DLD1 (cell line): ENCODE measurements around the gene AP3M1.

ENCODE experiments used
- in situ Hi-C: cut with HindIII; loops from 2 replicates; pipeline ENCODE4 v1.10.0; 2017; ENCODE audit warnings: low sequenced_read_pairs

AP3M1 gene

DNA sequence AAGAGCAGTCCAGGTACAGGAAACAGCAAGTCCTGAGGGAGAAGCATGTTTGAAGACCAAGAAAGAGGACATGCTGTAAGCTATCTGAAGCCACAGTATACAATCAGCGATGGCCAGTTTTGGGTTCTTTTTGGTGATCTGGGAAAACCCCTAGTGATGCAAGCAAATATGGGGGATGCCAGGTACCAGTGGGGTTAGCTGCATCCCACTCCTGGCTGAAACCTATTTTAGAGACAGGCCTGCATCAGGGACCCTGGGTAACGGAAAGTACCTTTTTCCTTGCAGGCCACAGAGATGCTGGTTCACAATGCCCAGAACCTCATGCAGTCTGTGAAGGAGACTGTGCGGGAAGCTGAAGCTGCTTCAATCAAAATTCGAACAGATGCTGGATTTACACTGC, 32.9 kb downstream of the AP3M1 start:
- in situ Hi-C loops: loop anchor here (25.0 kb wide), 1 partner anchor 230 kb away; no protein-coding TSS in a partner anchor

DNA sequence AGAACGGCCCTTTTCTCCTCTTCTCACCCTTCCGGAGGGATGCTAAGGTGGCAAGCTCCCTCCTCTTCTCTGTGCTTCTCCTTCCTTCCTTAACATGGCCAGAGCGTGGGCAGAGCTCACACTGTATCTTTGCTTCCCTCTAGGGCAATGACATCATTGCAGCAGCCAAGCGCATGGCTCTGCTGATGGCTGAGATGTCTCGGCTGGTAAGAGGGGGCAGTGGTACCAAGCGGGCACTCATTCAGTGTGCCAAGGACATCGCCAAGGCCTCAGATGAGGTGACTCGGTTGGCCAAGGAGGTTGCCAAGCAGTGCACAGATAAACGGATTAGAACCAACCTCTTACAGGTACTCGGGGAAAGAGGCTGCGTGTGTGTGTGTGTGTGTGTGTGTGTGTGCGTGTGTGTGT, 36.6 kb downstream of the AP3M1 start:
- in situ Hi-C loops: loop anchor here (25.0 kb wide), 1 partner anchor 227 kb away; no protein-coding TSS in a partner anchor

DNA sequence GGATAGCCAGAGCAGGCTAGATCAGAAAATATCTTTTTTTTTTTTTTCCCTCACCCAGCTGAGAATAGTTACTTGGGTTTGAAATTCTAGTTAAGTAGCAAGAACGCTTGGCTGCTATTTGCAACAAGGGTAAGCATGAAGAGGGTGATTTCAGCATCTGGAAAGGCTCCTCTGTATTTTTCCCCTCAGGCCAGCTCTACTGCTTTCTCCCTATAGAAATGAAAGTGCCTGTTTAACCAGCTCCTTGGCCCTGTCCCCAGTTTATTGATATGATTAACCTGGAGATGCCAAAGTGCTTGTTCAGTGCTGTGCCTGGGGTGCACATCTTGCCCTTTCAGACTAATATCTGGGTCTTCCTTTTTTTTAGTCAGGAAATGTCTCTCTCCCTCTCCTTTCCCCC, 37.1 kb downstream of the AP3M1 start:
- in situ Hi-C loops: loop anchor here (25.0 kb wide), 1 partner anchor 226 kb away; no protein-coding TSS in a partner anchor

DNA sequence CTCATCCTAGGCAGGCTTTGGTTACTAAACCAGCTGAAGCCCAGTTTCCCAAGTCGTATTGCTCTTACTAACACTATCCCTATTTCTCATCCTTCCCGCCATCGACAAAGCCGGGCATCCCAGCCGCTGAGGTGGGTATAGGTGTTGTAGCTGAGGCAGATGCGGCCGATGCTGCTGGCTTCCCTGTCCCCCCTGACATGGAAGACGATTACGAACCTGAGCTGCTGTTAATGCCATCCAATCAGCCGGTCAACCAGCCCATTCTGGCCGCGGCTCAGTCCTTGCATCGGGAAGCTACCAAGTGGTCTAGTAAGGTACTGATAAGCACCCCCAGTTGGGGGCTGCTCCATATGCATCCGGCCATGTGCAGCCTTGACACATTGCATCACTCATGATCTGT, 38.8 kb downstream of the AP3M1 start:
- in situ Hi-C loops: loop anchor here (25.0 kb wide), 1 partner anchor 224 kb away; no protein-coding TSS in a partner anchor

DNA sequence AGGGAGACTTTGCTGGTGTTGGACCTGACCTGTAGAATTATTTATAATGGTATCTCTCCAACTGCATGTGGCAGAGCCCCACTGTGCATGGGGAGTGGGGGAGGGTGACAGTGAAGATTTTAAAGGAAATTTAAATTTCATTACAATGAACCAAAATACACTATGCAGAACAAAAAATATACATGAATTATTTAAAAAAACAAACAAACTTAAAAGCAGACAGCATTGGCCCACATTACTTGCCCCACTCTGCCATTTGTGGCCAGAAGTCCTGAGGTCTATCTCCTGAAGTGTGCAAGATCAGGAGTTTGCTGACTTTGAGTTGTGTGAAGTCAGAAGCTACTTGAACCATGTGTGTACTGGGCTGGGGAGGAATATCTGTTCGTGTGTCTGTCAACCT, 40.5 kb downstream of the AP3M1 start:
- in situ Hi-C loops: loop anchor here (25.0 kb wide), 1 partner anchor 223 kb away; no protein-coding TSS in a partner anchor

DNA sequence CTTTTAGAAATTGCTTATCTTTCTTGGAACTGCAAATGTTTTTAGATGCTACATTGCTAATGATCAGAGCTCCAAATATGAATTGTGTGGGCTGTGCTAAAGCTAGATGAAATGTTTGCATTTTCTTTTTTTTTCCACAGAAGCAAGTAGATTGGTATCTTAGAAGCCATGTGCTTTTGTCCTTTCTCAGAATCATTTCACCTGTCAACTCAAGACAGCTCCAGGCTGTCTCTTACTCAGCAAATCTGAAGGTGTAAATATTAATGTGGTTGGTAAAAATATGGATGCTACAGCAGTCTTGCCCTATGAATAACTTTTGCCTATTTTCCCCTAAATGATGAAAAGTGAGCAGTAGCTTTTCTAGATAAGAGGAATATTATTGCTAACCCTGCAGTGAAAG, 41.2 kb downstream of the AP3M1 start:
- in situ Hi-C loops: loop anchor here (10.0 to 25.0 kb wide), 2 partner anchors 95 to 222 kb away; no protein-coding TSS in a partner anchor

DNA sequence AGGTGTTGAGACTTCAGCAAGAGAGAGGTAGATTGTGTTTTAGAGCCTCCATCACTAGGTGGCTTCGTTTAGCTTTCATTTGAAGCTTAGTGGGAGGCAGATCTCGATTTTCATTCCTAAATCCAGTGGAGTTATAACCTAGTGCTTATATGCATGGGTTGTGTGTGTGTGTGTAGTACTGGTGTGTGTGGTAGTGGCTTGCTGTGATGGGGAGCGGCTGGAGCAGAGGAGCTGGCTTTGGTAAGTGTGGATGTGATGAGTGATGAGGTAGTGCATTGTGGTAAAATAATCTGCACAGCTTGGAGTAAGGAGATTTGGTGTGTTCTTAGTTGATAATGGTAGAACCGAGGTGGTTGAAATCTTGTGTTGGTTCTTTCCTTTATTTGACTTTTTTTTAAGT, 43.2 kb downstream of the AP3M1 start:
- in situ Hi-C loops: loop anchor here (10.0 to 25.0 kb wide), 2 partner anchors 93 to 220 kb away; no protein-coding TSS in a partner anchor

DNA sequence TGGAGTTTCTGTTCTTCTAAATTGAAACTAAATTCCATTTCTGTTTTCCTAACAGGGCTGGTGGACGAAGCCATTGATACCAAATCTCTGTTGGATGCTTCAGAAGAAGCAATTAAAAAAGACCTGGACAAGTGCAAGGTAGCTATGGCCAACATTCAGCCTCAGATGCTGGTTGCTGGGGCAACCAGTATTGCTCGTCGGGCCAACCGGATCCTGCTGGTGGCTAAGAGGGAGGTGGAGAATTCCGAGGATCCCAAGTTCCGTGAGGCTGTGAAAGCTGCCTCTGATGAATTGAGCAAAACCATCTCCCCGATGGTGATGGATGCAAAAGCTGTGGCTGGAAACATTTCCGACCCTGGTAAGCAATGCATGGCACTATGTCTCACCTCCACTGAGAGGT, 45.6 kb downstream of the AP3M1 start:
- in situ Hi-C loops: loop anchor here (10.0 to 25.0 kb wide), 2 partner anchors 90 to 218 kb away; no protein-coding TSS in a partner anchor

DNA sequence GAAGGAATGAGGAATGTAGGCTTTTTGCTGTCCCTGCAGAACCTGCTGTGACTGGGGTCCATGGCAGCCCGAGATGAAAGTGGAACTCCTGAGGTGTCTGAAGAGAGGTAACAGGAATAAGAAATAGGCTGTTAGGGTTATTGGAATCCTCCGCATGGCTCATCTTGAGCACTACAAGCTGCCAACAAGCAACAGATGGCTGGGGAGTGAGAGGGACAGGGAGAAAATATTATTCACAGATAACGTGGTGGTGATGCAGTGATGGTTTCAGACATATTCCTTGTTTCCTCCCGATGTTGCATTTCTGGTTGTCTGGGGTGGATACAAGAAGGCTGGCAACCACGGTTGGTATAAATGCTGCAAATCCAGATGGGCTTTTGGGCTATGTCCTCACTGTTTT, 46.1 kb downstream of the AP3M1 start:
- in situ Hi-C loops: loop anchor here (10.0 to 25.0 kb wide), 2 partner anchors 90 to 217 kb away; no protein-coding TSS in a partner anchor

DNA sequence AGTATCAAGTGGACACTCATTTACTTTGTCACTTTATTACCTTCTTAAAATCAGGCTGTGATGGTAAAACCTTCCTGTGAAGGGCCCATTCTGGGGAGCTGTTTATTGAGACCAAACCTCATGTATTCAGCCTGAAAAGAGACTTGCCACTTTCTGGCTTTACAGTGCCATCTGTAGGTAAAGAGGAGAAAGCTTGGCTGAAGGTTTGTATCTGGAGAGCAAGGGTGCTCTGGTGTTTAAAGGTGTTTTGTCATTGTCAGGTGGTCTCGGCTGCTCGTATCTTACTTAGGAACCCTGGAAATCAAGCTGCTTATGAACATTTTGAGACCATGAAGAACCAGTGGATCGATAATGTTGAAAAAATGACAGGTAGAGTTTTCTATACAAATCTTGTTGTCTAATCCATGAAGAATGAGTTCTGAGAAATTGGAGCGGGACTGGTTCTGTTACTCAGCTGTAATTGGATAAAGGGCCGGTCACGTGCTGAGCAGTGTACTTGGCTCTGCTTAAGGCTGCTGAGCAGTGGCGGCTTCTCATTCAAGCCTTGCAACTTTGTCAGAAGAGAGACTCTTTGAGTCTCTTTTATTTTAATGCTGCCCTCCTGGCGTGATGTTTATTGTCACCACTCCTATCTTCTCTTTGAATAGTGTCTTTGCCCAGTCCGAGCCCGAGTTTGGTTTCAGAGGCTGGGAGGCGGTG, 46.9 kb downstream of the AP3M1 start:
- in situ Hi-C loops: loop anchor here (10.0 to 25.0 kb wide), 2 partner anchors 89 to 216 kb away; no protein-coding TSS in a partner anchor

DNA sequence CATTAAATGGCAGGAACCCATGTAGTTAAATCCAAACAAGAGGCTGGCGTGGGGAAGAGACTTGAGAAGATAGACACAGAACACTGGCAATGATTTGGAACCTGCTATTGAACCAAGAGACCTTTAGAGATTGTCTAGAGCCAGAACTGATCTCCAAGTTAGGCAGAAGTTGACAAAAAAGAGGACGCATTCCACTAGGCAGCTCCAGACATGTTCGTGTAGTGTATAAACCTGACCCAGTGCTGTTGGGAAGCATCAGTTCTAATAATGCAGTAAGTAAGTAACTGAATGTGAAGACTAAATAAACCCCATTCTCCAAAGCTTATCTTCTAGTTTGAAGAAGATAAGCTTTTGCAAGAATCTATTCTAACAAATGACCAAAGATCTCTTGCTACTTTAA, 50.8 kb downstream of the AP3M1 start:
- in situ Hi-C loops: loop anchor here (10.0 to 25.0 kb wide), 2 partner anchors 85 to 213 kb away; no protein-coding TSS in a partner anchor

DNA sequence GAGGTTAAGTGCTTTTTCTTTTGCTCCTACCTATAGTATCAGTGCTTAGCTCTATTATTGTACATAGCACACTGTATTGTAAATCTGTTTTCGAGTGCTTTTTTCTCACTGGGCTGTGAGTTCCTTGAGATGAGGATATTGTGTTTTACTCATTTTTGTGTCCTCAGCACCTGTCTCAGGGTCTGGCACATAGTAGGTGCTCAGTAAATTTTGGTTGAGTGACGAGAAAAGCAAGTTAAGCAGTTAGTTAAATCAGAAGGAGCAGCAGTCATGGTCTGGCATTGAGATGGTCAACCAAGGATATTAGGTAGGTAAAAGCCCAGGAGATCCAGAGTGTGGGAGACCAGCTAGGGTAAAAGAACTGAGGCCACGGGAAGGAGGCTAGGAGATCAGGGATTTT, 51.2 kb downstream of the AP3M1 start:
- in situ Hi-C loops: no loop called here

DNA sequence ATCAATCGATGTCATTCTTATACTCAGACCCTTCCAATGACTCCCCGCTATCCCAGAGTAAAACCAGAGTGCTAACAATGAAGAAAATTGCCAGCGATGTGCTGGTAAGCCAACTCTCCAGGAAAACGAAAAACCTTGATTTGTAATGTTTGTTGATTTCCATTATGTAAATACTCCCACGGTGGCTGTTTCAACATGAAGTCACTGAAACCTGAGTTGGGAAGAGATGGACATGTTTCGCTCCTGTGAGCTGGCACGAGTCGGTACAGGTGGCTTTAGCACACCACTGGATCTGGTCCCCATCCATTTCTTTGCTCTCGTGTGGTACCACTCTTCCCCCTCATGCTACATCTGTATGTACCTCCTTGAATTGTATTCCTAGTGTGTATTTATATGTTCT, 52.9 kb downstream of the AP3M1 start:
- in situ Hi-C loops: no loop called here

DNA sequence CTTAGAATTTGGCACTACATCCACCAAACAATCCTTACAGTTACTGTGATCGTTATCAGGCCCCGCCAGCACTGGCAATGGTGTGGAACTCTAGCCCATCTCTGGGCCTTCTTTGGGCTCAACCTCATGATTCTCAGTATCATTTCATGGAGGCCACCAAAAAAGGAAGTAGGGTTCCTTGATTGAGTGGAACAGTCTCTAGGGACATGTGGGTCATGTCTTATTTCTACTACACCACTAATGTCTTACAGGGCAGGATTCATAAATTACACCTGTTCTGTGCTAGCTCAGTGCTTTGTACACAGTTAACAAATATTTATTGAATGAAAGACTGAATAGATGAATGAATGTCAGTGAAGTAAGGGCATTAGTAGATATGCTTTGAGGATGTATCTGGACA, 53.9 kb downstream of the AP3M1 start:
- in situ Hi-C loops: no loop called here

DNA sequence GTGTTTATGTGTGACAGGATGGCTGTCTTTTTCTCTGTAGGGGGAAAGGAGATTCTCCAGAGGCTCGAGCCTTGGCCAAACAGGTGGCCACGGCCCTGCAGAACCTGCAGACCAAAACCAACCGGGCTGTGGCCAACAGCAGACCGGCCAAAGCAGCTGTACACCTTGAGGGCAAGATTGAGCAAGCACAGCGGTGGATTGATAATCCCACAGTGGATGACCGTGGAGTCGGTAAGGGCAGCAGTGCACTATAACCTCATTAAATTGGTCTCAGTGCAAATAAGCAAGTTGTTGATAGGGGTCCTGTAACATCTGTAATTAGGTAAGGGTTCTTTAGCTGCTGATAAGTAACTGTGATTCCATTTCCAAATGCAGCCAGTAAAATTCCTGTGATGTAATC, 56.4 kb downstream of the AP3M1 start:
- in situ Hi-C loops: no loop called here

DNA sequence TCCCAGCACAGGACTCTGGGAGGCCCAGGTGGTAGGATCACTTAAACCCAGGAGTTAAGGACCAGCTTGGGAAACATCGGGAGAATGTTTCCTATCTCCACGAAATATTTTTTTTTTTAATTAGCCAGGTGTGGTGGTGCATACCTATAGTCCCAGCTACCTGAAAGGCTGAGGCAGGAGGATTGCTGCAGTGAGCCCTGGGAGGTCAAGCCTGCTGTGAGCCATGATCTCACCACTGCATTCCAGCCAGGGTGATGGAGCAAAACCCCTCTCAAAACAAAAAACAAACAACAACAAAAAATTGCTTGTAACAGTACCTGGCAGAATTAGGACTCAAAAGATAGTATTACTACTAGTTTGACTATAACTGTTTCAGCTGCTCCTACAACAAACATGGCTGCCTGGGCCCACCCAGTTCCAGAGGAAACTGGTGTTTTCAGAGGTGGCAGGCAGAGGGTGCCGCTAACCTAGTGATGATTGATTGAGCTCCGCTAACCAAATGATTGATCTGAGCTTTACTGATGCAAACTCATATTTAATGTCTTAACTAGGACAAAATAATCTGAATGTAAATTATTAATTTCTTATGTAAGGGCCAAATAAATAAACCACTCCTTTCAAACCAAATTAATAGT, 57.0 kb downstream of the AP3M1 start:
- in situ Hi-C loops: no loop called here

DNA sequence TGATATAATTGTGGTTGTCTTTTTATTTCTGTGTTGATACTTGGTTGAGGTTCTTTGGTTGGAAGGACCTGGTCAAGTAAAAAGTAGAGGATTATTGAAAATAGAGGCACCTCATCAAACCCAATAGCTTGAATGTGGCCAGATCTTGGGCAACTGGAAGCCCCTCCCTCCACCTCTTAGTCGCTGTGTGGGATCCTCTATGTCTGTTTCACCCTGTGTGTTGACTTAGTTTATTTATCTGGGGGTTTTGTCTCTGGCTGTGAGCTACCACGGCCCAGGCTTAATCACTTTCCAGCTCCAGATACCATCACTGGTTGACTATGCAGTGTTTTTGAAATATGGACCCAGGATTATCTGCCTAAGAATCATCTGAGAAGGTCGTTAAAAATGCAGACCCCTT, 58.3 kb downstream of the AP3M1 start:
- in situ Hi-C loops: no loop called here

DNA sequence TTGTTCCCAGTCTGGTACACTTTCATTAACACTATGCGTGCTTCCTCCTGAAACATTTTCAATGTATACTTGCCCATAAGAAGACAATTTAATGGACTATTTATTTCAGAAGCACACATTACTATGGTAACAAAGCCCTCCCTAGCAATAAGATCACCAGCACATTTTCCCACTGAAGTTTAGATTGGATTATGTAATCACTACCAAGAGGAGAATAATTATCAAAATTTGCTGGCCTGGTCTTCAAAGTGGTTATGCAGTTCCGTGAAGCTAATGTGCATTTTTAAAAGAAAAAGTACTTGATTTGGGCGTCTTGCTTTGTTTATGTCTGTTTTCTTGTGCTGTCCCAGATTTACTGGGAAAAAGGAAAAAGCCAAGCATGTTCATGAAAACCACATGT, 61.9 kb downstream of the AP3M1 start:
- in situ Hi-C loops: no loop called here

DNA sequence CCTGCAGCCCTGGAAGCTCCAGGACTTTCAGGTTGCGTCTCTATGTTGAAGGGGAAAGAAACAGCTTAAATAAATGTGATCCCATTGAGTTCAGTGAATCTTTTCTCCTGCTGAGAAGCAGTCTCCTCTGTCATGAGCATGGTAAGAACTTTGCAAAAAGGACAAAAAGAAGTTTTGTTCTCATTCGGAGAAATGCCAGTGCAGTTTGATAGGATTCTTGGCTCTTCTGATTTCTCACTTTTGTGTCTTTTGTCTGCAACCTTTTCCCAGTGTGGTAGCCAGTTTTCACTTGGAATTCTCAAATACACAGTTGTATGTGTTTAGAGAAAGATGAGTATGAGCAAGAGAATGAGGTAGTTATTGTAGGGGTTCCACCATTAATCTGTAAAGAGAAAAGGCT, 64.3 kb downstream of the AP3M1 start:
- in situ Hi-C loops: no loop called here

DNA sequence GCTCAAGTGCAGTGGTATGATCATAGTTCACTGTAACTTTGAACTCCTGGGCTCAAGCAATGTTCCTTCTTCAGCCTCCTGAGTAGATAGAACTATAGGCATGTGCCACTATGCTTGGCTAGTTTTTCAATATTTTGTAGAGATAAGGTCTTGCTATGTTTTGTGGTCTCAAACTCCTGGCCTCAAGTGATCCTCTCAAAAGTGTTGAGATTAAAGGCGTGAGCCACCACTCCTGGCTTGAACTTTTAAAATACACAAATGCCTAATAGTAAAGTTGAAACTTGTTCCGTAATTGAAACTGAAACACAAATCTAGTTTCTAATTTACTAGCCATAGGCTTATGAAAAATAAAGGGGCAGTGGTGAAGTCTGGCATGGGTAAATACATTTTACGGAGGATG, 65.7 kb downstream of the AP3M1 start:
- in situ Hi-C loops: no loop called here

DNA sequence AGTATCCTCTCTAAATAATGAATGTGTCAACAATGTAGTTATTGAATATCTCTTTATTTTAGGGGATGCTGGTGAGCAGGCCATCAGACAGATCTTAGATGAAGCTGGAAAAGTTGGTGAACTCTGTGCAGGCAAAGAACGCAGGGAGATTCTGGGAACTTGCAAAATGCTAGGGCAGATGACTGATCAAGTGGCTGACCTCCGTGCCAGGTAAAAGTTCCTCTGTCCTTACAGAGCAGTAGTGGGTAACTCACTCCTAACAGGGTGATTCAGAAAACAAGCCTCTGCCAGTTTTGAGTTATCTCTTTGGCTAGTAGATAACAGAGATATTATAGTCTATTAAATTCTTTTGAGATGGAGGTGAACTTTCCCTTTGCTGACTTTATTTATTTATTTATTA, 67.3 kb downstream of the AP3M1 start:
- in situ Hi-C loops: no loop called here
